Urinary bladder (tissue), 4 donors: ENCODE measurements around the gene DHRS2. TPM values are rescaled to one million over a fixed set of nuclear protein-coding genes. Genes with fewer than 3 reads are reported as not detected.
A peak's percentile ranks its signal among the peaks of the same experiment; 100 is the strongest.
"Not testable (repeated sequence)": the region's sequence is repeated elsewhere in the genome, so short reads cannot be mapped to it uniquely, and the experiment has no call there.

ENCODE experiments used
- DNase-seq: peaks from one replicate; pipeline ENCODE4 v3.0.0-alpha.2; 2015; ENCODE audit errors: extremely low spot score
- H3K27ac ChIP-seq: one replicate; pipeline ENCODE4 v1.5.1; 2013; ENCODE audit warnings: low read depth, mild to moderate bottlenecking, moderate library complexity
- H3K36me3 ChIP-seq: one replicate; pipeline ENCODE4 v1.6.1; 2013; ENCODE audit warnings: mild to moderate bottlenecking, moderate library complexity; ENCODE audit not compliant: insufficient read depth
- H3K4me1 ChIP-seq: one replicate; pipeline ENCODE4 v1.6.1; 2013; ENCODE audit warnings: mild to moderate bottlenecking, moderate library complexity; ENCODE audit not compliant: insufficient read depth
- H3K4me3 ChIP-seq: one replicate; pipeline ENCODE4 v1.5.1; 2013; ENCODE audit warnings: low read depth, low read length
- WGBS: extraction: QIAGEN DNeasy Blood & Tissue Kit; methylation state at CpG from one replicate; pipeline ENCODE4 v1.1.7; 2013; 5-methylcytosine and 5-hydroxymethylcytosine counted together
- polyA plus RNA-seq: library from polyadenylated mRNA; stranded (reverse); fragments of 200-250 nt; gene quantifications from one replicate; pipeline ENCODE4 v1.2.3, GENCODE V29; 2013
- total RNA-seq: library from RNA; depleted of rRNA; stranded (reverse); fragments of >200 nt; gene quantifications from one replicate; pipeline ENCODE4 v1.2.3, GENCODE V29; 2014
- donor health status: healthy with polysubstance abuse.
- donor health status: healthy.

Gene DHRS2
- total and polyA plus RNA-seq, 2 donors: 309 to 593 TPM

GRCh38 chr14:23689709-23690514 lies 53.7 kb downstream of the DHRS2 start:
- not testable (repeated sequence) for H3K4me3 ChIP-seq, DNase-seq, H3K36me3 ChIP-seq, H3K27ac ChIP-seq, H3K4me1 ChIP-seq
- WGBS: 94% methylated on average over 3 of the region's 3 CpGs

GRCh38 chr14:23692416-23692815 lies 56.3 kb downstream of the DHRS2 start:
- Histone ChIP-seq H3K4me3 (no peak overlapping the region), H3K4me1 (no peaks in the 10 kb centered on the region), H3K27ac (no peak overlapping the region), H3K36me3 (no peaks in the 10 kb centered on the region)
- no peak for DNase-seq
- WGBS: 87% methylated on average over 1 of the region's 1 CpG

GRCh38 chr14:23693252-23693775 lies 57.1 kb downstream of the DHRS2 start:
- Histone ChIP-seq H3K27ac (no peak overlapping the region), H3K4me1 (no peaks in the 10 kb centered on the region)
- 89% methylated on average over 11 of the region's 11 CpGs for WGBS

GRCh38 chr14:23694085-23694948 lies 58.2 kb downstream of the DHRS2 start:
- Histone ChIP-seq H3K36me3 (no peaks in the 10 kb centered on the region), H3K4me3 (no peak overlapping the region), H3K4me1 (no peaks in the 10 kb centered on the region), H3K27ac (no peak overlapping the region)
- WGBS: 15% methylated on average over 8 of the region's 8 CpGs
- peak; percentile 45 for DNase-seq

More at GRCh38 chr14:23693252-23693775, 57.1 kb downstream of the DHRS2 start:
- no peaks in the 10 kb centered on the region for H3K36me3 ChIP-seq
- no peak overlapping the region for H3K4me3 ChIP-seq
- no peak for DNase-seq

Other genes starting within 250 kb of the DHRS2 start
- gene MYH6, start 228.1 kb upstream of the DHRS2 start, total RNA-seq: 0.26 TPM
- not detected for gene MYH6, start 228.1 kb upstream of the DHRS2 start, polyA plus RNA-seq
- 29.9 TPM for gene MYH7, start 200.7 kb upstream of the DHRS2 start, total RNA-seq
- gene MYH7, start 200.7 kb upstream of the DHRS2 start, polyA plus RNA-seq: not detected
- 33.9 TPM for gene NGDN, start 166.7 kb upstream of the DHRS2 start, total RNA-seq
- 48.3 TPM for gene NGDN, start 166.7 kb upstream of the DHRS2 start, polyA plus RNA-seq
- 0.32 TPM for gene ZFHX2, start 84.6 kb upstream of the DHRS2 start, total RNA-seq
- gene ZFHX2, start 84.6 kb upstream of the DHRS2 start, polyA plus RNA-seq: 0.71 TPM
- 7.1 TPM for gene THTPA, start 80.1 kb upstream of the DHRS2 start, total RNA-seq
- gene THTPA, start 80.1 kb upstream of the DHRS2 start, polyA plus RNA-seq: 25.3 TPM
- 36.3 TPM for gene AP1G2, start 68.6 kb upstream of the DHRS2 start, total RNA-seq
- gene AP1G2, start 68.6 kb upstream of the DHRS2 start, polyA plus RNA-seq: 50.7 TPM
- 2.7 TPM for gene JPH4, start 57.6 kb upstream of the DHRS2 start, total RNA-seq
- gene JPH4, start 57.6 kb upstream of the DHRS2 start, polyA plus RNA-seq: 2.5 TPM